H1 (cell line): ENCODE data around the gene KATNIP. TPM values are rescaled to one million over a fixed set of nuclear protein-coding genes. Genes with fewer than 3 reads are reported as not detected.
A peak's percentile ranks its signal among the peaks of the same experiment; 100 is the strongest.

Experiments
- CTCF ChIA-PET: fragments of 300-600 bp; sonication (Branson Sonifier 250); formaldehyde crosslinking; loops from one replicate; lab custom pipeline; 2021; ENCODE audit not compliant: partially characterized antibody; lab: Charles Lee
- POLR2A ChIA-PET: fragments of 300-600 bp; sonication (Branson Sonifier 250); formaldehyde crosslinking; loops from one replicate; lab custom pipeline; 2021; ENCODE audit warnings: inconsistent platforms; ENCODE audit not compliant: partially characterized antibody; lab: Charles Lee
- DNase-seq, 2 experiments: peaks; one replicate each; pipeline versions ENCODE4 v3.0.0 to v3.0.0-alpha.2; 2010 to 2022; ENCODE audit warnings: low spot score in 2 of 2, low read depth in 1 of 2, mixed read lengths in 1 of 2
- FAIRE-seq: peaks from 2 replicates; lab custom pipeline; 2011; peaks lifted over from hg19 to GRCh38; lab: Jason Lieb, UNC
- H2AFZ ChIP-seq: 2 replicates; pipeline ENCODE4 v1.8.1; 2012; ENCODE audit warnings: low read length, inconsistent platforms
- H2AK5ac ChIP-seq: 2 replicates; pipeline ENCODE4 v1.6.1; 2013; ENCODE audit warnings: low read depth, low read length
- H2BK120ac ChIP-seq: replicated peaks from 2 replicates; pipeline ENCODE3; 2013; ENCODE audit warnings: low read depth, low read length, inconsistent platforms
- H2BK12ac ChIP-seq: 2 replicates; pipeline ENCODE4 v1.6.1; 2013; ENCODE audit warnings: low read depth, low read length
- H2BK15ac ChIP-seq: 2 replicates; pipeline ENCODE4 v1.6.1; 2013; ENCODE audit warnings: low read length
- H2BK20ac ChIP-seq: 2 replicates; pipeline ENCODE4 v1.6.1; 2013; ENCODE audit warnings: low read length
- H2BK5ac ChIP-seq: 2 replicates; pipeline ENCODE4 v1.6.1; 2013; ENCODE audit warnings: low read depth, low read length
- H3K14ac ChIP-seq: 2 replicates; pipeline ENCODE4 v1.6.1; 2013; ENCODE audit warnings: inconsistent platforms; ENCODE audit not compliant: insufficient read length
- H3K18ac ChIP-seq: 2 replicates; pipeline ENCODE4 v1.6.1; 2013; ENCODE audit warnings: low read length; ENCODE audit errors: extremely low read depth
- H3K23ac ChIP-seq: 2 replicates; pipeline ENCODE4 v1.6.1; 2013; ENCODE audit warnings: inconsistent platforms; ENCODE audit not compliant: insufficient read length
- H3K23me2 ChIP-seq: 2 replicates; pipeline ENCODE4 v1.6.1; 2013; ENCODE audit warnings: low read depth, low read length
- H3K27ac ChIP-seq: 2 replicates; pipeline ENCODE4 v1.6.1; 2011; ENCODE audit warnings: low read depth, low read length, inconsistent platforms
- H3K27me3 ChIP-seq, 4 experiments: replicated peaks in 1 of 4; 1 replicate in 1 of 4; 2 replicates in 3 of 4; pipeline versions ENCODE4 v1.6.1 to v1.8.1; 2011 to 2013; ENCODE audit warnings: low read length in 3 of 4, mild to moderate bottlenecking in 3 of 4, inconsistent platforms in 2 of 4, mixed read lengths in 2 of 4, moderate library complexity in 1 of 4; ENCODE audit not compliant: control insufficient read depth in 3 of 4, insufficient read depth in 3 of 4; ENCODE audit errors: extremely low read depth in 1 of 4
- H3K36me3 ChIP-seq, 4 experiments: 2 replicates each; pipeline versions ENCODE4 v1.6.1 to v1.8.1; 2011 to 2013; ENCODE audit warnings: mild to moderate bottlenecking in 4 of 4, low read length in 3 of 4, moderate library complexity in 2 of 4, control low read depth in 1 of 4, inconsistent platforms in 1 of 4; ENCODE audit not compliant: insufficient read depth in 4 of 4, control insufficient read depth in 2 of 4
- H3K4ac ChIP-seq: replicated peaks from 2 replicates; pipeline ENCODE3; 2013; ENCODE audit warnings: low read length, low read depth, mixed read lengths, inconsistent platforms; ENCODE audit not compliant: insufficient read length
- H3K4me1 ChIP-seq, 4 experiments: replicated peaks in 1 of 4; 1 replicate in 1 of 4; 2 replicates in 3 of 4; pipeline versions ENCODE4 v1.6.1 to v1.8.1; 2011 to 2013; ENCODE audit warnings: low read length in 3 of 4, inconsistent platforms in 2 of 4, mixed read lengths in 1 of 4; ENCODE audit not compliant: insufficient read depth in 4 of 4, control insufficient read depth in 3 of 4
- H3K4me2 ChIP-seq, 2 experiments: 2 replicates each; pipeline versions ENCODE4 v1.6.1 to v1.8.1; 2011 to 2013; ENCODE audit warnings: low read depth in 2 of 2, low read length in 2 of 2, control low read depth in 1 of 2, inconsistent platforms in 1 of 2, mild to moderate bottlenecking in 1 of 2; ENCODE audit not compliant: insufficient read depth in 1 of 2
- H3K4me3 ChIP-seq, 4 experiments: fragments of 200-600, 300-600 bp in 1 of 4; sonication (generic), shearing (Covaris generic), sonication (Bioruptor Twin) in 1 of 4; 2 replicates each; pipeline versions ENCODE4 v1.5.1 to v1.8.1; 2011 to 2016; ENCODE audit warnings: low read length in 4 of 4, low read depth in 3 of 4, control low read depth in 2 of 4, inconsistent platforms in 2 of 4, mild to moderate bottlenecking in 2 of 4, mixed read lengths in 1 of 4, moderate library complexity in 1 of 4; ENCODE audit not compliant: insufficient read depth in 2 of 4; ENCODE audit errors: extremely low read depth in 1 of 4
- H3K56ac ChIP-seq: replicated peaks from 2 replicates; pipeline ENCODE3; 2013; ENCODE audit warnings: low read depth, mild to moderate bottlenecking, mixed read lengths, low read length, inconsistent platforms; ENCODE audit not compliant: insufficient read length
- H3K79me1 ChIP-seq: 2 replicates; pipeline ENCODE4 v1.6.1; 2013; ENCODE audit warnings: low read depth, low read length, control low read depth
- H3K79me2 ChIP-seq, 2 experiments: 2 replicates each; pipeline versions ENCODE4 v1.6.1 to v1.8.1; 2012 to 2013; ENCODE audit warnings: low read length in 2 of 2, mild to moderate bottlenecking in 2 of 2, inconsistent platforms in 1 of 2; ENCODE audit not compliant: insufficient read depth in 2 of 2, control insufficient read depth in 1 of 2
- H3K9ac ChIP-seq, 4 experiments: replicated peaks in 1 of 4; 1 replicate in 1 of 4; 2 replicates in 3 of 4; pipeline versions ENCODE4 v1.6.1 to v1.8.1; 2011 to 2013; ENCODE audit warnings: low read depth in 3 of 4, low read length in 3 of 4, control low read depth in 2 of 4, mild to moderate bottlenecking in 2 of 4, moderate library complexity in 2 of 4, inconsistent platforms in 1 of 4; ENCODE audit errors: extremely low read depth in 1 of 4
- H3K9me3 ChIP-seq, 2 experiments: 2 replicates each; pipeline versions ENCODE4 v1.6.1 to v1.8.1; 2012 to 2013; ENCODE audit warnings: mild to moderate bottlenecking in 2 of 2, moderate library complexity in 2 of 2, control low read depth in 1 of 2, inconsistent platforms in 1 of 2, low read depth in 1 of 2, low read length in 1 of 2, mixed read lengths in 1 of 2; ENCODE audit not compliant: insufficient read depth in 2 of 2
- H4K20me1 ChIP-seq, 2 experiments: replicated peaks in 1 of 2; 2 replicates each; pipeline versions ENCODE3 to v1.8.1; 2011 to 2013; ENCODE audit warnings: inconsistent platforms in 2 of 2, low read length in 2 of 2, mild to moderate bottlenecking in 1 of 2; ENCODE audit not compliant: insufficient read depth in 2 of 2, control insufficient read depth in 1 of 2
- H4K5ac ChIP-seq: 2 replicates; pipeline ENCODE4 v1.6.1; 2013; ENCODE audit warnings: low read length, low read depth, mixed read lengths, inconsistent platforms; ENCODE audit not compliant: insufficient read length
- H4K8ac ChIP-seq: 2 replicates; pipeline ENCODE4 v1.8.0; 2013; ENCODE audit warnings: mild to moderate bottlenecking, moderate library complexity, low read length, inconsistent platforms; ENCODE audit not compliant: insufficient read depth; ENCODE audit errors: extremely low read depth
- H4K91ac ChIP-seq: replicated peaks from 2 replicates; pipeline ENCODE3; 2013; ENCODE audit warnings: low read length, mixed read lengths, inconsistent platforms; ENCODE audit not compliant: insufficient read length
- CTBP2 ChIP-seq: IDR thresholded peaks from 2 replicates; pipeline ENCODE4 v1.7.0; 2011; ENCODE audit warnings: borderline replicate concordance, mild to moderate bottlenecking, moderate library complexity, mixed read lengths, low read length; ENCODE audit not compliant: insufficient read depth, insufficient read length
- EGR1 ChIP-seq: IDR thresholded peaks from 2 replicates; pipeline ENCODE4 v1.6.1; 2011; ENCODE audit warnings: low read depth, low read length, borderline replicate concordance
- HDAC2 ChIP-seq, 2 experiments: fragments of 300-600 bp in 1 of 2; sonication (generic) in 1 of 2; IDR thresholded peaks; 2 replicates each; pipeline ENCODE4 v1.6.1; 2011 to 2012; ENCODE audit warnings: low read depth in 2 of 2, low read length in 2 of 2, mild to moderate bottlenecking in 2 of 2, moderate library complexity in 2 of 2, borderline replicate concordance in 1 of 2, inconsistent platforms in 1 of 2
- JUND ChIP-seq: IDR thresholded peaks from 2 replicates; pipeline ENCODE4 v1.6.1; 2011; ENCODE audit warnings: mild to moderate bottlenecking, improper control_type of control experiment, low read length
- KDM1A ChIP-seq: fragments of 200-600, 300-600 bp; sonication (generic); IDR thresholded peaks from 2 replicates; pipeline ENCODE4 v1.7.1; 2016; ENCODE audit warnings: mild to moderate bottlenecking, low read length, borderline replicate concordance
- NANOG ChIP-seq: IDR thresholded peaks from 2 replicates; pipeline ENCODE4 v1.6.1; 2011; ENCODE audit warnings: low read length, low read depth, mild to moderate bottlenecking, inconsistent platforms; ENCODE audit not compliant: insufficient read depth, poor library complexity, severe bottlenecking
- NRF1 ChIP-seq: IDR thresholded peaks from 2 replicates; pipeline ENCODE4 v1.6.1; 2011; ENCODE audit warnings: mild to moderate bottlenecking, low read depth, low read length, improper control_type of control experiment
- SIX5 ChIP-seq: IDR thresholded peaks from 2 replicates; pipeline ENCODE4 v1.6.1; 2011; ENCODE audit warnings: mild to moderate bottlenecking, low read depth, low read length
- TAF1 ChIP-seq: IDR thresholded peaks from 2 replicates; pipeline ENCODE4 v1.6.1; 2011; ENCODE audit warnings: mild to moderate bottlenecking, low read depth, low read length
- TCF12 ChIP-seq: IDR thresholded peaks from 2 replicates; pipeline ENCODE4 v1.6.1; 2011; ENCODE audit warnings: low read depth, mild to moderate bottlenecking, low read length
- YY1 ChIP-seq: IDR thresholded peaks from 2 replicates; pipeline ENCODE4 v1.6.1; 2011; ENCODE audit warnings: low read depth, mild to moderate bottlenecking, low read length
- ZNF274 ChIP-seq: IDR thresholded peaks from 2 replicates; pipeline ENCODE4 v1.7.0; 2012; ENCODE audit warnings: low read length, borderline replicate concordance; ENCODE audit errors: extremely low read depth
- WGBS, 2 experiments: shearing (Covaris generic) in 1 of 2; methylation state at CpG; one replicate each; pipeline versions ENCODE4 v1.1.6 to v1.1.7; 2013 to 2015; ENCODE audit warnings: low lambda C conversion rate in 2 of 2, mixed read lengths in 2 of 2, inconsistent platforms in 1 of 2, low coverage in 1 of 2, missing lambda C conversion rate in 1 of 2; ENCODE audit not compliant: insufficient replicate concordance in 2 of 2, insufficient coverage in 1 of 2, insufficient read length in 1 of 2; ENCODE audit errors: extremely low coverage in 1 of 2, missing lambda C conversion rate in 1 of 2; 5-methylcytosine and 5-hydroxymethylcytosine counted together
- polyA plus RNA-seq, 7 experiments: library from polyadenylated mRNA; depleted of rRNA in 3 of 7; stranded (reverse) in 5 of 7; unstranded in 2 of 7; fragments of >200 nt in 5 of 7; fragments of 200-250 nt in 2 of 7; gene quantifications; 1 replicate in 5 of 7; 2 replicates in 1 of 7; 4 replicates in 1 of 7; pipeline versions ENCODE4 v1.2.1 to v1.2.3, GENCODE V29; 2011 to 2013; ENCODE audit warnings: missing spikeins in 2 of 7, mixed read lengths in 2 of 7
- total RNA-seq: library from RNA; stranded (reverse); fragmentation: NEBNext Ultra II Directional; extraction: Animal tissue kit (Norgen Biotek cat#: 25700); gene quantifications from 2 replicates; pipeline ENCODE4 v1.2.1, GENCODE V29; 2021

The KATNIP gene
- total and polyA plus RNA-seq, 2 of the 8 experiments (the other 6 are each of a cell fraction or from before 2014, with no cell fraction given) = 7.9 to 20.0 TPM

GRCh38 chr16:27550582-27550920 lies 607 bp downstream of the KATNIP start:
- FAIRE-seq = no peak
- H3K79me2 ChIP-seq = peaks cover 25 to 41% of the 10 kb centered on the region in 2 experiments
- POLR2A ChIA-PET = interaction anchor here (0.9 to 2.0 kb wide), 7 partner anchors 9 to 78 kb away, joined by 3 to 7 read pairs (median 4); no protein-coding TSS in a partner anchor
- no peak for TF ChIP-seq SIX5
- no peak for TF ChIP-seq NRF1
- TF ChIP-seq TAF1 = no peak
- TF ChIP-seq EGR1 = no peak
- TF ChIP-seq KDM1A = peak; percentile 93
- TF ChIP-seq YY1 = no peak
- TF ChIP-seq JUND = no peak
- TF ChIP-seq TCF12 = no peak
- no peak for TF ChIP-seq ZNF274
- TF ChIP-seq CTBP2 = no peak
- no peak for TF ChIP-seq NANOG
- TF ChIP-seq HDAC2 (IDR thresholded peaks at IDR 0.05; ENCODE audit: borderline replicate concordance in 1 of 2, low read depth in 2 of 2, low read length in 2 of 2) = 0 out of 4 replicates have a peak, but pooled peaks of 1 of the 2 experiments have one; percentile 19

More at GRCh38 chr16:27550582-27550920, 607 bp downstream of the KATNIP start:
- H2BK120ac ChIP-seq = no peak overlapping the region
- H3K9me3 ChIP-seq = no peaks in the 10 kb centered on the region
- no peak overlapping the region for H3K4ac ChIP-seq
- no peak for DNase-seq
- H3K27me3 ChIP-seq = no peaks in the 10 kb centered on the region
- CTCF ChIA-PET = interaction anchor here (0.9 to 3.5 kb wide), 4 partner anchors 14 to 147 kb away, joined by 3 to 18 read pairs (median 4); no protein-coding TSS in a partner anchor
- no peak overlapping the region for H2BK20ac ChIP-seq
- H3K4me1 ChIP-seq = peaks cover 0 to 5% (median 3%) of the 10 kb centered on the region in 4 experiments; a peak in 3 of 7 replicates
- H3K4me3 ChIP-seq = peak overlapping the region; percentile 90 to 100 (median 100)
- no peak overlapping the region for H2AK5ac ChIP-seq
- no peak overlapping the region for H3K56ac ChIP-seq
- peak overlapping the region; percentile 81; the same call in 1 of the 2 replicates for H3K27ac ChIP-seq
- no peak overlapping the region for H3K14ac ChIP-seq
- H4K8ac ChIP-seq = no peak overlapping the region
- 0 out of 2 replicates have a peak overlapping the region, but pooled peaks have one; percentile 53 for H2BK5ac ChIP-seq
- no peak overlapping the region for H3K23ac ChIP-seq
- H3K36me3 ChIP-seq = peaks cover 0 to 2% (median 0%) of the 10 kb centered on the region in 4 experiments; a peak in 4 of 8 replicates
- no peak overlapping the region for H3K18ac ChIP-seq
- H3K9ac ChIP-seq = peak overlapping the region in 3 of 4 experiments; percentile 85 to 91 (median 87); a peak in 5 of 7 replicates
- peaks cover 5% of the 10 kb centered on the region; the same call in 1 of the 2 replicates for H3K23me2 ChIP-seq
- H2BK12ac ChIP-seq = no peak overlapping the region
- peaks cover 10% of the 10 kb centered on the region for H3K79me1 ChIP-seq
- no peak overlapping the region for H4K5ac ChIP-seq
- peak overlapping the region; percentile 83 to 88 for H3K4me2 ChIP-seq
- 0 out of 2 replicates have a peak overlapping the region, but pooled peaks have one; percentile 94 for H2AFZ ChIP-seq
- no peak overlapping the region for H4K91ac ChIP-seq
- WGBS, 2 experiments = 54% methylated on average over 4 of the region's 4 CpGs; no CpG with 5 or more reads in 1 of the 2 experiments
- no peak overlapping the region for H2BK15ac ChIP-seq
- peaks cover 4 to 11% of the 10 kb centered on the region in 2 experiments for H4K20me1 ChIP-seq
